Suprapubic skin (tissue), 4 donors: ENCODE data around the gene PRKCE. TPM values are rescaled to one million over a fixed set of nuclear protein-coding genes. Genes with fewer than 3 reads are reported as not detected.

Experiments
- DNase-seq, 2 donors: peaks; one replicate each; pipeline ENCODE4 v3.0.0-alpha.2; 2019; ENCODE audit warnings: low spot score in 2 of 2
- H3K27ac ChIP-seq: fragments of 200-600 bp; sonication (generic); one replicate; pipeline ENCODE4 v1.5.1; 2019
- H3K27me3 ChIP-seq: fragments of 200-600 bp; sonication (generic); one replicate; pipeline ENCODE4 v1.5.1; 2019
- H3K36me3 ChIP-seq: fragments of 200-600 bp; sonication (generic); one replicate; pipeline ENCODE4 v1.5.1; 2019
- H3K4me1 ChIP-seq: fragments of 200-600 bp; sonication (generic); one replicate; pipeline ENCODE4 v1.5.1; 2019
- H3K4me3 ChIP-seq: fragments of 200-600 bp; sonication (generic); one replicate; pipeline ENCODE4 v1.5.1; 2019; ENCODE audit warnings: mild to moderate bottlenecking
- H3K9me3 ChIP-seq: fragments of 200-600 bp; sonication (generic); one replicate; pipeline ENCODE4 v1.5.1; 2019
- CTCF ChIP-seq, 2 donors: fragments of 200-600 bp in 1 of 2; fragments of 450-650 bp in 1 of 2; sonication (generic) in 1 of 2; IDR thresholded peaks; one replicate each; pipeline ENCODE4 v1.5.1; 2016 to 2019; ENCODE audit warnings: antibody characterized with exemption in 2 of 2, mild to moderate bottlenecking in 1 of 2, moderate library complexity in 1 of 2
- EP300 ChIP-seq: sonication (generic); formaldehyde crosslinking; IDR thresholded peaks from one replicate; pipeline ENCODE4 v1.6.1; 2017; ENCODE audit warnings: antibody characterized with exemption
- POLR2A ChIP-seq, 2 donors: fragments of 450-650 bp; IDR thresholded peaks; one replicate each; pipeline ENCODE4 v1.6.1; 2017; ENCODE audit warnings: antibody characterized with exemption in 2 of 2, mild to moderate bottlenecking in 2 of 2, moderate library complexity in 2 of 2
- POLR2AphosphoS5 ChIP-seq, 3 donors: sonication (generic); formaldehyde crosslinking; IDR thresholded peaks; one replicate each; pipeline ENCODE4 v1.6.1; 2017; ENCODE audit warnings: antibody characterized with exemption in 3 of 3
- WGBS: methylation state at CpG from one replicate; pipeline ENCODE4 v1.1.5; 2018; 5-methylcytosine and 5-hydroxymethylcytosine counted together
- total RNA-seq, 4 donors: library from RNA; depleted of rRNA; stranded (reverse); fragments of >200 nt; gene quantifications; one replicate each; pipeline ENCODE4 v1.1.0, GENCODE V29; 2016

PRKCE gene
- total RNA-seq, 4 donors from 2014 or later = 7.9 to 18.3 (median 12.5) TPM

DNA sequence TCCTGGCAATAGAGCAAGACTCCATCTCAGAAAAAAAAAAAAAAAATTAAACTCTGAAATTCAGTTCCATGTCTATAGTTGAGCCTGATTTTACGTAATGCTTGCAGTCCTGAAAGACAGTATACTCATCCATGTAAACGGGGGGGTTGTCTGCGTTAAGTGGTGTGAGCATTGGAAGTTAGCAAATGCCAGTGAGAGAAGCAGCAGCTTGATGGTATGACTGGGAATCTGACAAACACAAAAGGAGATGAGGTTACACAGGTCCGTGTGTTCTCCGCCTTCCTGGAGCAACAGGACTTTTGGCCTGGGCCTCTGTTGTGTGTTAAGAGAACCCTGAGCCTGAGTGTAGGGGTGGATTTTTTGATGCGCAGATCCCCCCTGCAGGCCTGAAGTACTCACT is 82.9 kb downstream of the PRKCE start:
- Histone ChIP-seq H3K27ac (no peak overlapping the region), H3K4me1 (peaks cover 6% of the 10 kb centered on the region), H3K9me3 (no peaks in the 10 kb centered on the region), H3K36me3 (no peaks in the 10 kb centered on the region), H3K27me3 (no peaks in the 10 kb centered on the region), H3K4me3 (no peak overlapping the region)
- WGBS = 94% methylated on average over 6 of the region's 6 CpGs
- DNase-seq = no peak
- TF ChIP-seq POLR2AphosphoS5 (IDR thresholded peaks at IDR 0.05) (no peak), POLR2A (IDR thresholded peaks at IDR 0.05) (no peak), CTCF (IDR thresholded peaks at IDR 0.05) (no peak), EP300 (no peak)

- 80% methylated on average over 6 of the region's 6 CpGs for WGBS
- DNase-seq = peak in 1 of 2 donors; percentile 77
- Histone ChIP-seq H3K4me1 (peaks cover 6% of the 10 kb centered on the region), H3K36me3 (no peaks in the 10 kb centered on the region), H3K27ac (no peak overlapping the region), H3K9me3 (no peaks in the 10 kb centered on the region), H3K27me3 (no peaks in the 10 kb centered on the region), H3K4me3 (no peak overlapping the region)
- TF ChIP-seq CTCF (IDR thresholded peaks at IDR 0.05) = no peak
- TF ChIP-seq EP300 = no peak
These were observed 83.5 kb downstream of the PRKCE start for GRCh38 chr2:45734952-45735351.

DNA sequence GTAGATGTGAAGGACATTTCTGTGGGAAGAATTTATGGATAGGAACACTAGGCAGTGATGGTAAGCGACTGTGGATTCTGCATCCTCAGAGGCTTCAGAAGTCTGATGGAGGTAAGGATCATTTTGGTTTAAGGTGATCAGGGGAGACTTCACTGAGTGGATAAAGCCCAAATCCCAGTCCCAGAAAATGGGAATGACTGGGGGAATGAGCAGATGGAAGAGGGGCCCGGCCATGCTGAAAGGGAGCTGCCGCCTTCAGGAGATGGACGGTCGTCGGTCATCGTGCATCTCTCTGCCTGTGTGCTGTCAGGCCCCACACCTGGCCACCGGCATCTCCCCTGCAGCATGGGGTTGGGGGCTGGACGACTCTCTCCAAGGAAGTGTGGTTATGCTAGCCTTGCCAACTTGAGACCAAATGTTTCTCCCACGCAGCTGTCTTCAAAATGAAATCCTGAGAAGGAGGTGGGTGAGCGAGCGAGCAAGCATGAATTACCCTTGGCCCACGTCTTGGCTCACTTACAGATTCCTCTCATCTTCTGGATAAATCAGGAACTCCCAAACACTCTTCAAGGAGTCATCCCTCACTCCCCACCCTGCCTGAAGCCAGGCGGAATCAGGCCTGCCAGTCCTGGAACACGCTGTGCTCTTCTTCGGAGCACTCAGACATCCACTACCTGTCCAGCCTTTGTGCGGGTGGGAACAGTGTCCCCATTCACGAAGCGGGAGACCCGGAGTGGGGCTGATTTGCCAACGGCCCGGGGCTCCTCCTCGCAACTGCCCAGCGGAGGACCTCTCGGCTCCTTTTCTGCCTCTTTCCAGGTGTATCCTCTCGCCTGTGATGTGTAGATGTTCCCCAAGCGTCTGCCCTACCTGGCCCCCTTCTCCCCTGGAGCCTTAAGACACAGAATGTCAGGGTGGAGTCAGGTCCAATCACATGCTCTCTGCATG is 85.6 kb downstream of the PRKCE start:
- DNase-seq = no peak
- Histone ChIP-seq H3K27ac (no peak overlapping the region), H3K9me3 (no peaks in the 10 kb centered on the region), H3K36me3 (no peaks in the 10 kb centered on the region), H3K4me1 (peaks cover 17% of the 10 kb centered on the region), H3K27me3 (no peaks in the 10 kb centered on the region), H3K4me3 (no peak overlapping the region)
- TF ChIP-seq POLR2AphosphoS5 (IDR thresholded peaks at IDR 0.05) = no peak
- WGBS = 82% methylated on average over 26 of the region's 27 CpGs

- no peak for DNase-seq
- no peaks in the 10 kb centered on the region for H3K36me3 ChIP-seq
- H3K9me3 ChIP-seq = no peaks in the 10 kb centered on the region
- peaks cover 36% of the 10 kb centered on the region for H3K4me1 ChIP-seq
- no peak for TF ChIP-seq CTCF (IDR thresholded peaks at IDR 0.05)
- TF ChIP-seq POLR2AphosphoS5 (IDR thresholded peaks at IDR 0.05) = no peak
- no peak for TF ChIP-seq POLR2A (IDR thresholded peaks at IDR 0.05)
- TF ChIP-seq EP300 = no peak
- no peaks in the 10 kb centered on the region for H3K27me3 ChIP-seq
- H3K27ac ChIP-seq = no peak overlapping the region
- no peak overlapping the region for H3K4me3 ChIP-seq
These were observed 88.5 kb downstream of the PRKCE start for GRCh38 chr2:45739796-45740485.

- no peak for TF ChIP-seq EP300
- no peak for TF ChIP-seq POLR2A (IDR thresholded peaks at IDR 0.05)
- no peak for TF ChIP-seq POLR2AphosphoS5 (IDR thresholded peaks at IDR 0.05)
- TF ChIP-seq CTCF (IDR thresholded peaks at IDR 0.05) = no peak
- Histone ChIP-seq H3K27me3 (no peaks in the 10 kb centered on the region), H3K36me3 (no peaks in the 10 kb centered on the region), H3K4me3 (no peak overlapping the region), H3K4me1 (peaks cover 45% of the 10 kb centered on the region), H3K9me3 (no peaks in the 10 kb centered on the region), H3K27ac (peak overlapping the region; percentile 27)
- 39% methylated on average over 4 of the region's 7 CpGs for WGBS
- no peak for DNase-seq
These were observed 89.8 kb downstream of the PRKCE start for GRCh38 chr2:45741161-45741850.
